Mucosa of descending colon (tissue), 3 donors: ENCODE data around the gene GMPPA. TPM values are rescaled to one million over a fixed set of nuclear protein-coding genes. Genes with fewer than 3 reads are reported as not detected.

Experiments
- ATAC-seq: fragments of 200-7000 bp; cut with Tn5 transposase; one replicate; pipeline ENCODE4 v1.9.1; 2020; ENCODE audit warnings: mild to moderate bottlenecking, moderate library complexity
- DNase-seq, 3 donors: peaks; one replicate each; pipeline ENCODE4 v3.0.0-alpha.2; 2020
- H3K36me3 ChIP-seq: fragments of 200-600 bp; one replicate; pipeline ENCODE4 v1.8.0; 2021; ENCODE audit warnings: low read depth, mild to moderate bottlenecking
- H3K4me1 ChIP-seq: fragments of 200-600 bp; one replicate; pipeline ENCODE4 v1.8.0; 2021; ENCODE audit warnings: low read depth, mild to moderate bottlenecking
- H3K4me3 ChIP-seq: fragments of 200-600 bp; one replicate; pipeline ENCODE4 v1.8.0; 2021; ENCODE audit warnings: mild to moderate bottlenecking
- H3K9me3 ChIP-seq: fragments of 200-600 bp; one replicate; pipeline ENCODE4 v1.8.0; 2021; ENCODE audit warnings: mild to moderate bottlenecking
- CTCF ChIP-seq: fragments of 200-600 bp; IDR thresholded peaks from one replicate; pipeline ENCODE4 v1.8.0; 2022; ENCODE audit warnings: antibody characterized with exemption, mild to moderate bottlenecking
- intact Hi-C, 2 donors: fragments of 100-400 bp; cut with DNase I in 1 of 2; cut with micrococcal nuclease in 1 of 2; formaldehyde crosslinking; loops; one replicate each; pipeline versions ENCODE4 v1.11.0 to v1.11.1; 2022; cut with DNase I, micrococcal nuclease
- total RNA-seq, 3 donors: library from RNA; stranded (reverse); fragmentation: NEBNext Ultra II Directional in 2 of 3; extraction: Animal tissue kit (Norgen Biotek cat#: 25700) in 2 of 3; gene quantifications; one replicate each; pipeline versions ENCODE4 v1.2.1 to v1.2.4, GENCODE V29; 2021 to 2023
- donor health status: DM: no; HTN: no; CAD: no; lungs with moderate emphysema.
- donor health status: DM: no; HTN: no; CAD: no.
- donor health status: DM: no; HTN: yes; CAD: no.

GMPPA gene
- total RNA-seq, 3 donors from 2014 or later, result 33.6 to 52.6 (median 43.6) TPM

DNA sequence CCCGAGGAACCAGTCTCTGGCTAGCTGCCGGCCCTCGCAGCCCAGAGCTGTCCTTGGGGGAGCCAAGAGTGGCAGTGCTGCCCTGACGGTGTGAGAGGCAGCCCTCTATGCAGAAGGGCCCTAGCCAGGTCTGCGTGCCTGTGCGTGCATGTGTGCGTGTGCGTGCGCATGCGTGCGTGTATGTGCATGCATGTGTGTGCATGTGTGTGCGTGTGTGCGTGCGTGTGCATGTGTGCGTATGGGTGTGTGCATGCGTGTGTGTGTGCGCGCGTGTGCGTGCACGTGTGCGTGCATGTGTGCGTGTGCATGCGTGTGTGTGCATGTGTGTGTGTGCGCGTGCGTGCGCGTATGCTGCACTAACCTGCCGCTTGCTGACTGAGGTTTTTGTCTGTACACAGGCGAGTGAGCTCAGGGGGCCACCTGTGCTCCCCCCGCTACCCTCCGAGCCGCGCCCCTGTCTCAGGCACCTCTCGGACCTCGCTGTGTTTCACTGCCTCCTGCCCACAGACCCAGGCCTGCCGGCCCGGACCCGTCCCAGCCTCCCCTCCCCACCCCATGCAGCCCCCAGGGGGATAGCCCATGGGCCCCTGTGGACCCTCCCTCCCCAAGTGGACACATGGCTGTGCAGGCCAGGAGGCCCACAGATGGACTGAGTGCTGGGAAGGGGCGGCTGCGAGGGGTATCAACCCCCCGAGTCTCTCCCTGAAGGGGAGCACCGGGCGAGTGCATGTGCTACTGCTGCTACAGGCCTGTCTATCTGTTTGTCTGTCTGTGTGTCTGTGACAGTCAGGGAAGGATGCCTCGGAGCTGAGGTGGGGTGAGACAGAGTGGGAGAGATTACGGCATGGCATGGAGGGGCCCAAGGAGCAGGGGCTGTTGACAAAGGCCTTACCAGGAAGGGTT is 32.8 kb upstream of the GMPPA start:
- Histone ChIP-seq H3K4me1 (no peaks in the 10 kb centered on the region), H3K36me3 (no peaks in the 10 kb centered on the region), H3K9me3 (no peaks in the 10 kb centered on the region), H3K4me3 (no peak overlapping the region)
- ATAC-seq (no peak), DNase-seq (peak in 1 of 3 donors; percentile 37)
- no peak for TF ChIP-seq CTCF
- intact Hi-C loops, result no loop called here

DNA sequence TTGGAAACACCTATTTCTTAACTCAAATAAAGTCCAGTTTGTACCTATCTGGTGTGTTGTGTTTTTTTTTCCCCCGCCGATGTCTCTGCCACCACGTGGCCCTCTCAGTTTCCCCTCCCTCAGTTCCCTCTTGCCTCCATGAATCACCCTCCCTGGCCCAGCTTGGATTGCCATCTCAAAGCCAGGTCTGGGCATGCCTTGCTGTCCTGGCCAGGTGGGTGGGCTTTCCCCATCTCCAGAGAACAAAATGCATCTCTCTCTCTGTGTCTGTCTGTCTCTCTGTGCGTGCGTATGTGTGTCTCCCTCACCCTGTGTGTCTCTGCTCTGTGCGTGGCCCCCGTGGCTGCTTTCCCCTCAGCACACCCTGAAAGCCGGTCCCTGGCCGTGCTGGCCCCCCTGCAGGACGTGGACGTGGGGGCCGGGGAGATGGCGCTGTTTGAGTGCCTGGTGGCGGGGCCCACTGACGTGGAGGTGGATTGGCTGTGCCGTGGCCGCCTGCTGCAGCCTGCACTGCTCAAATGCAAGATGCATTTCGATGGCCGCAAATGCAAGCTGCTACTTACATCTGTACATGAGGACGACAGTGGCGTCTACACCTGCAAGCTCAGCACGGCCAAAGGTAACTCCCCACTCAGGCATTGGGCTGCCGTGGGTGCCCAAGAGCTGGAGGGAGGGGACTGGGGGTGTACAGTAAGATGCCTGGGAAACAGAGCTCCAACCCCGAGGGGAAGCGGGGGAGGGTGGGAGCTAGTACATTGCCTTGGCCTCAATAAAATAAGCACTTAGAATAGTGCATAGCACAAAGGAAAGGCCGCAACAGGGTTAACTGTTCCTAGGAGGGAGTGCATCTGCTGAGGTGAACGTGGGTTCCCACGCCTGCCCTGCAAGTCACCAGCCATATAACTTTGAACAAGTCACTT is 31.6 kb upstream of the GMPPA start:
- DNase-seq (peak in 1 of 3 donors; percentile 44), ATAC-seq (no peak)
- H3K4me3 ChIP-seq, result no peak overlapping the region
- no peak for TF ChIP-seq CTCF
- no peaks in the 10 kb centered on the region for H3K4me1 ChIP-seq
- intact Hi-C loops, result no loop called here
- H3K9me3 ChIP-seq, result no peaks in the 10 kb centered on the region
- H3K36me3 ChIP-seq, result no peaks in the 10 kb centered on the region

- Histone ChIP-seq H3K4me1 (no peaks in the 10 kb centered on the region), H3K9me3 (no peaks in the 10 kb centered on the region), H3K36me3 (no peaks in the 10 kb centered on the region), H3K4me3 (no peak overlapping the region)
- DNase-seq, result no peak
- intact Hi-C loops, result no loop called here
- TF ChIP-seq CTCF, result no peak
- ATAC-seq, result no peak
Measured at GRCh38 chr2:219467736-219468075, 31.0 kb upstream of the GMPPA start.

GRCh38 chr2:219468410-219469185 is 30.1 kb upstream of the GMPPA start:
- H3K4me1 ChIP-seq, result no peaks in the 10 kb centered on the region
- TF ChIP-seq CTCF, result no peak
- intact Hi-C loops, result no loop called here

GRCh38 chr2:219469186-219469724 is 29.4 kb upstream of the GMPPA start:
- Histone ChIP-seq H3K4me3 (no peak overlapping the region), H3K9me3 (no peaks in the 10 kb centered on the region), H3K4me1 (no peaks in the 10 kb centered on the region), H3K36me3 (no peaks in the 10 kb centered on the region)
- no peak for ATAC-seq
- intact Hi-C loops, result no loop called here
- no peak for TF ChIP-seq CTCF
- DNase-seq, result peak in 1 of 3 donors; percentile 33

More at GRCh38 chr2:219468410-219469185, 30.1 kb upstream of the GMPPA start:
- peak in 1 of 3 donors; percentile 36 for DNase-seq
- Histone ChIP-seq H3K9me3 (no peaks in the 10 kb centered on the region), H3K36me3 (no peaks in the 10 kb centered on the region), H3K4me3 (no peak overlapping the region)
- ATAC-seq, result no peak
